GM13976 (cell line): Measurements from ENCODE around the gene VPS36.
A peak's percentile ranks its signal among the peaks of the same experiment; 100 is the strongest.
"Not testable (repeated sequence)": the region's sequence is repeated elsewhere in the genome, so short reads cannot be mapped to it uniquely, and the experiment has no call there.

Experiments used
- DNase-seq: peaks from one replicate; pipeline ENCODE4 v3.0.0; 2012; ENCODE audit warnings: low spot score
- in situ Hi-C: fragments of 300-500 bp; cut with MboI; formaldehyde crosslinking; loops from one replicate; pipeline ENCODE4 v1.12.0; 2022; ENCODE audit warnings: low sequenced_read_pairs, mixed read lengths, inconsistent platforms; ENCODE audit not compliant: unreplicated experiment
- TF ChIP-seq, protein P1 (sequence below): IDR thresholded peaks from 2 replicates; pipeline ENCODE4 v1.5.1; 2012; ENCODE audit warnings: borderline replicate concordance, mild to moderate bottlenecking; ENCODE audit not compliant: insufficient read depth; ENCODE audit errors: extremely low read depth, missing control alignments, control extremely low read depth

VPS36 gene, protein sequence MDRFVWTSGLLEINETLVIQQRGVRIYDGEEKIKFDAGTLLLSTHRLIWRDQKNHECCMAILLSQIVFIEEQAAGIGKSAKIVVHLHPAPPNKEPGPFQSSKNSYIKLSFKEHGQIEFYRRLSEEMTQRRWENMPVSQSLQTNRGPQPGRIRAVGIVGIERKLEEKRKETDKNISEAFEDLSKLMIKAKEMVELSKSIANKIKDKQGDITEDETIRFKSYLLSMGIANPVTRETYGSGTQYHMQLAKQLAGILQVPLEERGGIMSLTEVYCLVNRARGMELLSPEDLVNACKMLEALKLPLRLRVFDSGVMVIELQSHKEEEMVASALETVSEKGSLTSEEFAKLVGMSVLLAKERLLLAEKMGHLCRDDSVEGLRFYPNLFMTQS

DNA sequence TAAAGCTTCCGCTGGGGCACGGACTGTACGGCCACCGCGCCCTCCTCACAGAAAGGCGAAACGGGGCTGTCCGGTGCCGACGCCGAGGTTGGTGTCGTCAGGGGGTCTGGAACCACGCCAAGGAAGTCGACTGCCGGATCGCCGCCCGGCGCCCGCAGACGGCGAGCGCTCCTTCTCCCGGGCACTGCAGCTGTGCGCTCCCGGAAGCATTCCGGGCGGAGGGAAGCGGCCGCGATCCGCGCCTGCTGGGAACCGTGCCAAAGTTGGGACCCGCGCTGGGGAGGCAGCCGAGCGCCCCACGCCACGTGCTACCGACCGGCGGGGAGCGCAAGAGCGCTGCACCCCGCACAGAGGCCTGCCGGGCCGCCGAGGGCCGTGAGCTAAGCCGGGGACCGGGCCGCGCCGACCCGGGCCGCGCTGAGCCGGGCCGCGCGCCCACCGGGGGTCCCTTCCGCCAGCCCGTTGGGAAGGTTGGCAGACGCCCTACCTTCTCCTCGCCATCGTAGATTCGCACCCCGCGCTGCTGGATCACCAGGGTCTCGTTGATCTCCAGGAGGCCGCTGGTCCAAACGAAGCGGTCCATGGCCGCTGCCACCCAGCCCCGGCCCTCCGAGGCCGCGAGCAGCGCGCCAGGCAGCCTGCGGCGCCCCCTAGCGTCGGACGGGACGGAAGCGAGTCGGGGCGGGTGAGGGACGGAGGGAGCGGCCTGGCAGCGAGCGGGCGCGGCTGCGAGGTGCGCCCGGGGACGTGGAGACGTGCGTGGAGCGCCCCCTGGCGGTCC lies at the start of gene VPS36:
Gene VPS36 (minus strand): TSS at position 623 of the 781 bp plus-strand sequence. CDS start 40 bp downstream, at position 583.
- TF ChIP-seq, protein P1, sequence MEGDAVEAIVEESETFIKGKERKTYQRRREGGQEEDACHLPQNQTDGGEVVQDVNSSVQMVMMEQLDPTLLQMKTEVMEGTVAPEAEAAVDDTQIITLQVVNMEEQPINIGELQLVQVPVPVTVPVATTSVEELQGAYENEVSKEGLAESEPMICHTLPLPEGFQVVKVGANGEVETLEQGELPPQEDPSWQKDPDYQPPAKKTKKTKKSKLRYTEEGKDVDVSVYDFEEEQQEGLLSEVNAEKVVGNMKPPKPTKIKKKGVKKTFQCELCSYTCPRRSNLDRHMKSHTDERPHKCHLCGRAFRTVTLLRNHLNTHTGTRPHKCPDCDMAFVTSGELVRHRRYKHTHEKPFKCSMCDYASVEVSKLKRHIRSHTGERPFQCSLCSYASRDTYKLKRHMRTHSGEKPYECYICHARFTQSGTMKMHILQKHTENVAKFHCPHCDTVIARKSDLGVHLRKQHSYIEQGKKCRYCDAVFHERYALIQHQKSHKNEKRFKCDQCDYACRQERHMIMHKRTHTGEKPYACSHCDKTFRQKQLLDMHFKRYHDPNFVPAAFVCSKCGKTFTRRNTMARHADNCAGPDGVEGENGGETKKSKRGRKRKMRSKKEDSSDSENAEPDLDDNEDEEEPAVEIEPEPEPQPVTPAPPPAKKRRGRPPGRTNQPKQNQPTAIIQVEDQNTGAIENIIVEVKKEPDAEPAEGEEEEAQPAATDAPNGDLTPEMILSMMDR: peak; percentile 98
- in situ Hi-C loops: no loop called here
- DNase-seq: peak; percentile 93

DNA sequence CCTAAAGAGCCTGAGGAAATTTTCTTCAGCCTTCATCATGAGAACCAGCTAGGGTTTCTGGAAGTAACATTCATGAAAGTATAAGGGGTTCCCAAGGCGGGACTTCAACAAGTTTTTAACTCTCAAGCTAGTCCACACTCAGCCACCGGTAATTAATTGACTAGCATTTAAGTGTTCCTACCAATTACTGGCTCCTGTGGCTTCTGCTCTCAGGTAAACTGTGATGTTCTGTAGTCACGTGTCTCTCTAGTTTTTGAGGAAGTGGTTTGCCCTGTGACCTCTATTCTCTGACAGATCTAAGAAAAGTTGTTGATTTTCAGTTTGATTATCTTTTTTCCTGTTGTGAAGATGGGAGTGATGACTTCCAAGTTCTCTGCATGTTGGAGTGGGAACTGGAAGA lies 47.5 kb upstream of the VPS36 start:
- in situ Hi-C loops, DNase-seq: not testable (repeated sequence)

DNA sequence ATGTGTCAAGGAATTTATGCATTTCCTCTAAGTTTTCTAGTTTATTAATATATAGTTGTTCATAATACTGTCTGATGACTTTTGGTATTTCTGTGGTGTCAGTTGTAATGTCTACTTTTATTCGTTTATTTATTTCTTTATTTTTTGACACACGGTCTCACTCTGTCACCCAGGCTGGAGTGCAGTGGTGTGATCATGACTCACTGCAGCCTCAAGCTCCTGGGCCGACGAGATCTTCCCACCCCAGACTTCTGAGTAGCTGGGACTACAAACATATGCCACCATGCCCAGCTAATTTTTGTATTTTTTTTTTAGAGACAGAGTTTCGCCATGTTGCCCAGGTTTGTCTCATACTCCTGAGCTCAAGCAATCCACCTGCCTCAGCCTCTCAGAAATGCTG lies 43.8 kb upstream of the VPS36 start:
- in situ Hi-C loops: not testable (repeated sequence)

DNA sequence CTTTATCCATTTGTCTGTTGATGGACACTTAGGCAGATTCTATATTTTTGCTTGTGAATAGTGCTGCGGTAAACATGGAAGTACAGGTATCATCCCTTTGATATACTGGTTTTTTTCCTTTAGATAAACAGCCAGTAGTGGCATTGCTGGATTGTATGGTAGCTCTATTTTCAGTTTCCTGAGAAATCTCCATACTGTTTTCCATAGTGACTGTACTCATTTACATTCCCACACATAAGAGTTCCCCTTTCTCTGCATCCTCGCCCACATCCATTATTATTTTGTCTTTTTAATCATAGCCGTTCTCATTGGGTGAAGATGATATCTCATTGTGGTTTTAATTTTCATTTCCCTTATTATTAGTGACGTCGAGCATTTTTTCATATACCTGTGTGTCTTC lies 40.6 kb upstream of the VPS36 start:
- in situ Hi-C loops: not testable (repeated sequence)

More for the DNA sequence above, 43.8 kb upstream of the VPS36 start:
- DNase-seq: not testable (repeated sequence)

DNA sequence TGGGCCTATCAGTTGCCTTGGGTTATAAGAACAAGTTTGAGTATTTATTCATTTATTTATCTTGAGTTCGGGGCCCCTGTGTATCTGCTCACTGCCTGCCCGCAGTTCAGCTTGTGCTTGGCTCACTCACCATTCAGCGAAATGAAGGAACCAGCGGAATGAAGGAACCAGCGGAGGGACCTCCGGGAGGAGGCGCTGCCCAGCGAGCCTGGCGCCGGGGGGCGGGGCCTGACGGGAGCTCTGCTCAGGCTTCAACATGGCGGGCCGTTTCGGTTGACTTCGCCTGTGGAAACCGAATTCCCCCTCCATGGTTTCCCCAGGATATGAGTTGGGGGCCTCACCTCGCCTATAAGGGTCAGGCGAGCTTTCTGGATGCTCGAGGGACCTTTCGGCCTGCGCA lies 38.3 kb upstream of the VPS36 start:
- in situ Hi-C loops: not testable (repeated sequence)

More for the DNA sequence above, 40.6 kb upstream of the VPS36 start:
- not testable (repeated sequence) for DNase-seq

DNA sequence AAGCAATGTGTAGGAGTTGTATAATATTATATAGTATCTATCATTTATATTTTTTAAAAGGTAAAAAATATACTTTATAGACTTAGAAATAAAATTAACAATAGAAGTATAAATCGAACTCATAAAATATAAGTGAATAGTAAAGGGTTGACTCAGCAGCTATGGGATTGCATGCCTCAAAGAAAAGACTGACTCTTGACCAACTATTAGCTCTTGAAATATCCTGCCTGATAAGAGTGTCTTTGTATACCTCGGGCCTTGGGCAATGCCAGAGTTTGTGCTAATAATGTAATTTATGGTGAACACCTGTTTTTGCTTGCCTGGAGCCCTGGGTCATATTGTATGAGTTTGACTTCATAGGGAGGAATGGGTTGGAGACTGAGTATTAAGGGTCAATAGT lies 36.6 kb upstream of the VPS36 start:
- DNase-seq, in situ Hi-C loops: not testable (repeated sequence)

More for the DNA sequence above, 38.3 kb upstream of the VPS36 start:
- DNase-seq: not testable (repeated sequence)

DNA sequence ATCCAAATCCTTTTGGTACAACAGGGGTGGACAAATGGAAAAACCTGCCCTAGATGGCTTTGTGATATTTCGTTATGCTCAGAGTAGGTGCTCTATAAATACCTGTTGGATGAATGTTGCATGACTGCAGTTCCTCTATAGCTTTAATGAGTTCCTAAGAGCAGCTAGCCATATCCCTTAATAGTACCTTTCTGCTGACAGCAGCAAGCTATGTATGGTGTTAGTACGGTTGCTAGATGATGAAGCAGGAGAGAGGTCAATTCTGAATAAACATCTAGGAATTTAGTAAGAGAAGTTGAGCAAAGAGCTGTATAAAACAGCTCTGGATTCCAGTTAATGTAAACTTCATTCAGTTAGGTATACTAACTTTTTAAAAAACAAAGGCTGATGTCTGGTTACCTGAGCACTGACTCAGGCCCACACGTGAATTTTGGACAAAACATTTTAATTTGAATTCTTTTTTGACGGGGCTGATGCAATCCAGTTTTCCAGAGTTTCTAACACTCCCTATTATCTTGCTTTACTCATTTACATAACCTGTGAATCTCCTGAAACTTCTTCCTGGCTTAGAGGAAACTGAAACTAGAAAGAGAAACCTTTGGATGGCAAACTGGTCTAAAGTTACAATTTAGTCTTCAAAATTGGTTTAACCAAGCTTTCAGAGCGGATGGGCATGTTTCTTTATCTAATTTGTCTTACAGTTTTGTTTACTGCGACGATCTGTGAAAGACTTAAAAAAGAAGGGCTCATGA lies 30.4 kb upstream of the VPS36 start:
- DNase-seq, in situ Hi-C loops: not testable (repeated sequence)

DNA sequence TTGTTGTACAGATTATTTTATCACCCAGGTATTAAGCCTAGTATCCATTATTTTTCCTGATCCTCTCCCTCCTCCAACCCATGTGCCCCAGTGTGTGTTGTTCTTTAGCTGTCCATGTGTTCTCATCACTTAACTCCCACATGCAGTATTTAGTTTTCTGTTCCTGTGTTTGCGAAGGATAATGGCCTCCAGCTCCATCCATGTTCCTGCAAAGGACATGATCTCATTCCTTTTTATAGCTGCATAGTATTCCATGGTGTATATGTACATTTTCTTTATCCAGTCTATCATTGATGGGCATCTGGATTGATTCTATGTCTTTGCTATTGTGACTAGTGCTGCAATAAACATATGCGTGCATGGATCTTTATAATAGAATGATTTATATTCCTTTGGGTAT lies 18.1 kb upstream of the VPS36 start:
- DNase-seq, in situ Hi-C loops: not testable (repeated sequence)

DNA sequence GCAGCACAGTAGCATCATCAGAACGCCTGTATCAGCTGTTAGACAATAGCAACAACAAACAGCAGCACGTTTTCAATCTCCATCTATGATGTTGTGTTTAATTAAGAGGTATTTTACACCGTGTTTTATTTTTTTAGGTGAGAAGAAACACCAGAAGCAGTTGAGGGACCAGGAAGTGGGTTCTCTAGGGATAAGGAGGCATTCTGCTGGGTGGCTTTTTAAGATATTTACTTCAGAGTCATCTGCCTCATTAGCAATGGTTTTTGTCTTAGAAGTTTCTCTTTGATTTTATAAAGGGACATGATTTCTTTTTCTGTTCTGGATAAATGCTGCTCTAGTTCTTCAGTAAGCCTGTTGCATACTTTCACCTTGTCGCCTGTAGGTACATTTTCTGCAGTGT lies 13.1 kb upstream of the VPS36 start:
- DNase-seq: no peak
- TF ChIP-seq, protein P1: no peak
- in situ Hi-C loops: no loop called here

DNA sequence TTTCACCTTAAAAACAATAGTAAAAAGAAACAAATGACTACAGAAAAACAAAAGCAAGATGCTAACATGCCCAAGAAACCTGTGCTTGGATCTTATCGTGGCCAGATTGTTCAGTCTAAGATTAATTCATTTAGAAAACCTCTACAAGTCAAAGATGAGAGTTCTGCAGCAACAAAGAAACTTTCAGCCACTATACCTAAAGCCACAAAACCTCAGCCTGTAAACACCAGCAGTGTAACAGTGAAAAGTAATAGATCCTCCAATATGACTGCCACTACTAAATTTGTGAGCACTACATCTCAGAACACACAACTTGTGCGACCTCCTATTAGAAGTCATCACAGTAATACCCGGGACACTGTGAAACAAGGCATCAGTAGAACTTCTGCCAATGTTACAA lies 10.8 kb upstream of the VPS36 start:
- no peak for DNase-seq
- TF ChIP-seq, protein P1: no peak
- in situ Hi-C loops: no loop called here
